ENCODE data around the gene POP7. TPM values are rescaled to one million over a fixed set of nuclear protein-coding genes. Genes with fewer than 3 reads are reported as not detected.
A peak's percentile ranks its signal among the peaks of the same experiment; 100 is the strongest.

Gene POP7
- total RNA-seq, 6 experiments from 2014 or later = 30.2 to 42.2 (median 34.4) TPM

GRCh38 chr7:100675105-100675451 lies 30.8 kb upstream of the POP7 start:
- no peak overlapping the region for H3K27ac Mint-ChIP-seq
- no peaks in the 10 kb centered on the region for H3K9me3 Mint-ChIP-seq
- peak overlapping the region; percentile 95 for H3K4me3 Mint-ChIP-seq
- peaks cover 13% of the 10 kb centered on the region for H3K27me3 Mint-ChIP-seq (ENCODE audit: insufficient read depth)
- DNase-seq = no peak
- H3K4me1 Mint-ChIP-seq (ENCODE audit: low read depth) = peaks cover 20% of the 10 kb centered on the region; the same call in 1 of the 2 replicates
- H3K36me3 Mint-ChIP-seq (ENCODE audit: low read depth) = peaks cover 7% of the 10 kb centered on the region; the same call in 1 of the 2 replicates
- TF ChIP-seq CTCF (IDR thresholded peaks at IDR 0.05) = no peak

- Mint-ChIP-seq H3K27me3 (ENCODE audit: insufficient read depth) (peaks cover 13% of the 10 kb centered on the region), H3K9me3 (no peaks in the 10 kb centered on the region), H3K36me3 (ENCODE audit: low read depth) (peaks cover 7% of the 10 kb centered on the region; the same call in 1 of the 2 replicates), H3K27ac (peak overlapping the region; percentile 65; the same call in 1 of the 2 replicates), H3K4me1 (ENCODE audit: low read depth) (peaks cover 24% of the 10 kb centered on the region; the same call in 1 of the 2 replicates), H3K4me3 (peak overlapping the region; percentile 85)
- no peak for TF ChIP-seq CTCF (IDR thresholded peaks at IDR 0.05)
- DNase-seq = peak; percentile 77
Measured at GRCh38 chr7:100675581-100676350, 30.2 kb upstream of the POP7 start.

GRCh38 chr7:100676501-100677306 lies 29.2 kb upstream of the POP7 start:
- peaks cover 24% of the 10 kb centered on the region; the same call in 1 of the 2 replicates for H3K4me1 Mint-ChIP-seq (ENCODE audit: low read depth)
- H3K36me3 Mint-ChIP-seq (ENCODE audit: low read depth) = peaks cover 7% of the 10 kb centered on the region; the same call in 1 of the 2 replicates
- H3K4me3 Mint-ChIP-seq = peak overlapping the region; percentile 85
- H3K27me3 Mint-ChIP-seq (ENCODE audit: insufficient read depth) = peaks cover 11% of the 10 kb centered on the region
- no peaks in the 10 kb centered on the region for H3K9me3 Mint-ChIP-seq
- no peak for TF ChIP-seq CTCF (IDR thresholded peaks at IDR 0.05)
- H3K27ac Mint-ChIP-seq = peak overlapping the region; percentile 65
- no peak for DNase-seq

- peaks cover 7% of the 10 kb centered on the region; the same call in 1 of the 2 replicates for H3K36me3 Mint-ChIP-seq (ENCODE audit: low read depth)
- H3K4me3 Mint-ChIP-seq = no peak overlapping the region
- no peak for TF ChIP-seq CTCF (IDR thresholded peaks at IDR 0.05)
- H3K27me3 Mint-ChIP-seq (ENCODE audit: insufficient read depth) = peaks cover 7% of the 10 kb centered on the region
- H3K4me1 Mint-ChIP-seq (ENCODE audit: low read depth) = peaks cover 33% of the 10 kb centered on the region; the same call in 1 of the 2 replicates
- DNase-seq = no peak
- no peaks in the 10 kb centered on the region for H3K9me3 Mint-ChIP-seq
- H3K27ac Mint-ChIP-seq = no peak overlapping the region
Measured at GRCh38 chr7:100677308-100678267, 28.3 kb upstream of the POP7 start.

Data from HFFc6 (cell line).